H1 (cell line): Measurements from ENCODE around the gene TGM2. TPM values are rescaled to one million over a fixed set of nuclear protein-coding genes. Genes with fewer than 3 reads are reported as not detected.

Experiments
- CTCF ChIA-PET: fragments of 300-600 bp; sonication (Branson Sonifier 250); formaldehyde crosslinking; loops from one replicate; lab custom pipeline; 2021; ENCODE audit not compliant: partially characterized antibody; lab: Charles Lee
- POLR2A ChIA-PET: fragments of 300-600 bp; sonication (Branson Sonifier 250); formaldehyde crosslinking; loops from one replicate; lab custom pipeline; 2021; ENCODE audit warnings: inconsistent platforms; ENCODE audit not compliant: partially characterized antibody; lab: Charles Lee
- DNase-seq, 2 experiments: peaks; one replicate each; pipeline versions ENCODE4 v3.0.0 to v3.0.0-alpha.2; 2010 to 2022; ENCODE audit warnings: low spot score in 2 of 2, low read depth in 1 of 2, mixed read lengths in 1 of 2
- FAIRE-seq: peaks from 2 replicates; lab custom pipeline; 2011; peaks lifted over from hg19 to GRCh38; lab: Jason Lieb, UNC
- H2AFZ ChIP-seq: 2 replicates; pipeline ENCODE4 v1.8.1; 2012; ENCODE audit warnings: low read length, inconsistent platforms
- H2AK5ac ChIP-seq: 2 replicates; pipeline ENCODE4 v1.6.1; 2013; ENCODE audit warnings: low read depth, low read length
- H2BK120ac ChIP-seq: replicated peaks from 2 replicates; pipeline ENCODE3; 2013; ENCODE audit warnings: low read depth, low read length, inconsistent platforms
- H2BK12ac ChIP-seq: 2 replicates; pipeline ENCODE4 v1.6.1; 2013; ENCODE audit warnings: low read depth, low read length
- H2BK15ac ChIP-seq: 2 replicates; pipeline ENCODE4 v1.6.1; 2013; ENCODE audit warnings: low read length
- H2BK20ac ChIP-seq: 2 replicates; pipeline ENCODE4 v1.6.1; 2013; ENCODE audit warnings: low read length
- H2BK5ac ChIP-seq: 2 replicates; pipeline ENCODE4 v1.6.1; 2013; ENCODE audit warnings: low read depth, low read length
- H3K14ac ChIP-seq: 2 replicates; pipeline ENCODE4 v1.6.1; 2013; ENCODE audit warnings: inconsistent platforms; ENCODE audit not compliant: insufficient read length
- H3K18ac ChIP-seq: 2 replicates; pipeline ENCODE4 v1.6.1; 2013; ENCODE audit warnings: low read length; ENCODE audit errors: extremely low read depth
- H3K23ac ChIP-seq: 2 replicates; pipeline ENCODE4 v1.6.1; 2013; ENCODE audit warnings: inconsistent platforms; ENCODE audit not compliant: insufficient read length
- H3K23me2 ChIP-seq: 2 replicates; pipeline ENCODE4 v1.6.1; 2013; ENCODE audit warnings: low read depth, low read length
- H3K27ac ChIP-seq: 2 replicates; pipeline ENCODE4 v1.6.1; 2011; ENCODE audit warnings: low read depth, low read length, inconsistent platforms
- H3K27me3 ChIP-seq, 4 experiments: replicated peaks in 1 of 4; 1 replicate in 1 of 4; 2 replicates in 3 of 4; pipeline versions ENCODE4 v1.6.1 to v1.8.1; 2011 to 2013; ENCODE audit warnings: low read length in 3 of 4, mild to moderate bottlenecking in 3 of 4, inconsistent platforms in 2 of 4, mixed read lengths in 2 of 4, moderate library complexity in 1 of 4; ENCODE audit not compliant: control insufficient read depth in 3 of 4, insufficient read depth in 3 of 4; ENCODE audit errors: extremely low read depth in 1 of 4
- H3K36me3 ChIP-seq, 4 experiments: 2 replicates each; pipeline versions ENCODE4 v1.6.1 to v1.8.1; 2011 to 2013; ENCODE audit warnings: mild to moderate bottlenecking in 4 of 4, low read length in 3 of 4, moderate library complexity in 2 of 4, control low read depth in 1 of 4, inconsistent platforms in 1 of 4; ENCODE audit not compliant: insufficient read depth in 4 of 4, control insufficient read depth in 2 of 4
- H3K4ac ChIP-seq: replicated peaks from 2 replicates; pipeline ENCODE3; 2013; ENCODE audit warnings: low read length, low read depth, mixed read lengths, inconsistent platforms; ENCODE audit not compliant: insufficient read length
- H3K4me1 ChIP-seq, 4 experiments: replicated peaks in 1 of 4; 1 replicate in 1 of 4; 2 replicates in 3 of 4; pipeline versions ENCODE4 v1.6.1 to v1.8.1; 2011 to 2013; ENCODE audit warnings: low read length in 3 of 4, inconsistent platforms in 2 of 4, mixed read lengths in 1 of 4; ENCODE audit not compliant: insufficient read depth in 4 of 4, control insufficient read depth in 3 of 4
- H3K4me2 ChIP-seq, 2 experiments: 2 replicates each; pipeline versions ENCODE4 v1.6.1 to v1.8.1; 2011 to 2013; ENCODE audit warnings: low read depth in 2 of 2, low read length in 2 of 2, control low read depth in 1 of 2, inconsistent platforms in 1 of 2, mild to moderate bottlenecking in 1 of 2; ENCODE audit not compliant: insufficient read depth in 1 of 2
- H3K4me3 ChIP-seq, 4 experiments: fragments of 200-600, 300-600 bp in 1 of 4; sonication (generic), shearing (Covaris generic), sonication (Bioruptor Twin) in 1 of 4; 2 replicates each; pipeline versions ENCODE4 v1.5.1 to v1.8.1; 2011 to 2016; ENCODE audit warnings: low read length in 4 of 4, low read depth in 3 of 4, control low read depth in 2 of 4, inconsistent platforms in 2 of 4, mild to moderate bottlenecking in 2 of 4, mixed read lengths in 1 of 4, moderate library complexity in 1 of 4; ENCODE audit not compliant: insufficient read depth in 2 of 4; ENCODE audit errors: extremely low read depth in 1 of 4
- H3K56ac ChIP-seq: replicated peaks from 2 replicates; pipeline ENCODE3; 2013; ENCODE audit warnings: low read depth, mild to moderate bottlenecking, mixed read lengths, low read length, inconsistent platforms; ENCODE audit not compliant: insufficient read length
- H3K79me1 ChIP-seq: 2 replicates; pipeline ENCODE4 v1.6.1; 2013; ENCODE audit warnings: low read depth, low read length, control low read depth
- H3K79me2 ChIP-seq, 2 experiments: 2 replicates each; pipeline versions ENCODE4 v1.6.1 to v1.8.1; 2012 to 2013; ENCODE audit warnings: low read length in 2 of 2, mild to moderate bottlenecking in 2 of 2, inconsistent platforms in 1 of 2; ENCODE audit not compliant: insufficient read depth in 2 of 2, control insufficient read depth in 1 of 2
- H3K9ac ChIP-seq, 4 experiments: replicated peaks in 1 of 4; 1 replicate in 1 of 4; 2 replicates in 3 of 4; pipeline versions ENCODE4 v1.6.1 to v1.8.1; 2011 to 2013; ENCODE audit warnings: low read depth in 3 of 4, low read length in 3 of 4, control low read depth in 2 of 4, mild to moderate bottlenecking in 2 of 4, moderate library complexity in 2 of 4, inconsistent platforms in 1 of 4; ENCODE audit errors: extremely low read depth in 1 of 4
- H3K9me3 ChIP-seq, 2 experiments: 2 replicates each; pipeline versions ENCODE4 v1.6.1 to v1.8.1; 2012 to 2013; ENCODE audit warnings: mild to moderate bottlenecking in 2 of 2, moderate library complexity in 2 of 2, control low read depth in 1 of 2, inconsistent platforms in 1 of 2, low read depth in 1 of 2, low read length in 1 of 2, mixed read lengths in 1 of 2; ENCODE audit not compliant: insufficient read depth in 2 of 2
- H4K20me1 ChIP-seq, 2 experiments: replicated peaks in 1 of 2; 2 replicates each; pipeline versions ENCODE3 to v1.8.1; 2011 to 2013; ENCODE audit warnings: inconsistent platforms in 2 of 2, low read length in 2 of 2, mild to moderate bottlenecking in 1 of 2; ENCODE audit not compliant: insufficient read depth in 2 of 2, control insufficient read depth in 1 of 2
- H4K5ac ChIP-seq: 2 replicates; pipeline ENCODE4 v1.6.1; 2013; ENCODE audit warnings: low read length, low read depth, mixed read lengths, inconsistent platforms; ENCODE audit not compliant: insufficient read length
- H4K8ac ChIP-seq: 2 replicates; pipeline ENCODE4 v1.8.0; 2013; ENCODE audit warnings: mild to moderate bottlenecking, moderate library complexity, low read length, inconsistent platforms; ENCODE audit not compliant: insufficient read depth; ENCODE audit errors: extremely low read depth
- H4K91ac ChIP-seq: replicated peaks from 2 replicates; pipeline ENCODE3; 2013; ENCODE audit warnings: low read length, mixed read lengths, inconsistent platforms; ENCODE audit not compliant: insufficient read length
- ZNF274 ChIP-seq: IDR thresholded peaks from 2 replicates; pipeline ENCODE4 v1.7.0; 2012; ENCODE audit warnings: low read length, borderline replicate concordance; ENCODE audit errors: extremely low read depth
- whole genome bisulfite sequencing, 2 experiments: shearing (Covaris generic) in 1 of 2; methylation state at CpG; one replicate each; pipeline versions ENCODE4 v1.1.6 to v1.1.7; 2013 to 2015; ENCODE audit warnings: low lambda C conversion rate in 2 of 2, mixed read lengths in 2 of 2, inconsistent platforms in 1 of 2, low coverage in 1 of 2, missing lambda C conversion rate in 1 of 2; ENCODE audit not compliant: insufficient replicate concordance in 2 of 2, insufficient coverage in 1 of 2, insufficient read length in 1 of 2; ENCODE audit errors: extremely low coverage in 1 of 2, missing lambda C conversion rate in 1 of 2; 5-methylcytosine and 5-hydroxymethylcytosine counted together
- polyA plus RNA-seq, 7 experiments: library from polyadenylated mRNA; depleted of rRNA in 3 of 7; stranded (reverse) in 5 of 7; unstranded in 2 of 7; fragments of >200 nt in 5 of 7; fragments of 200-250 nt in 2 of 7; gene quantifications; 1 replicate in 5 of 7; 2 replicates in 1 of 7; 4 replicates in 1 of 7; pipeline versions ENCODE4 v1.2.1 to v1.2.3, GENCODE V29; 2011 to 2013; ENCODE audit warnings: missing spikeins in 2 of 7, mixed read lengths in 2 of 7
- total RNA-seq: library from RNA; stranded (reverse); fragmentation: NEBNext Ultra II Directional; extraction: Animal tissue kit (Norgen Biotek cat#: 25700); gene quantifications from 2 replicates; pipeline ENCODE4 v1.2.1, GENCODE V29; 2021

The TGM2 gene
- total and polyA plus RNA-seq, 2 of the 8 experiments (the other 6 are each of a cell fraction or from before 2014, with no cell fraction given) = 0.86 to 1.0 TPM

DNA sequence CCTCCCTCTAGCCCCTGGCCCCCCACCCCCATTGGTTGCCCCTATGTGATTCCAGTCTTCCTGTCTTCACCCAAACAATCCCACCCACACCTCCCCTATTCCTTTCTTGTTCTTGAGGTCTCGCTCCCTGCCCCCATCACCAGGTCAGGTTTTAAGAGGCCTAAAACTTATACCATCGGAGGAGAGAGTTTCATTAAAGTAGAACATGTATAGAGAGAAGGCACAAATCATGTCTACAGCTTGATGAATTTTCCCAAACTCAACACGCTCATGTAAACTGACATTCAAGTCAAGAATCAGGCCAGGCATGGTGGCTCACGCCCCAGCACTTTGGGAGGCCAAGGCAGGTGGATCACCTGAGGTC lies 44.5 kb downstream of the TGM2 start:
- no peak overlapping the region for H2BK120ac ChIP-seq
- no peak overlapping the region for H2AK5ac ChIP-seq
- ChIA-PET POLR2A (interaction anchor here (0.6 kb wide), 1 partner anchor 31 kb away, joined by 4 read pairs; no protein-coding TSS in a partner anchor), CTCF (interaction anchor here (0.6 to 4.9 kb wide), 4 partner anchors 8 to 102 kb away, joined by 3 to 20 read pairs (median 6); no protein-coding TSS in a partner anchor)
- no peaks in the 10 kb centered on the region for H3K23me2 ChIP-seq
- 93% methylated on average over 4 of the region's 4 CpGs; no CpG with 5 or more reads in 1 of the 2 experiments for WGBS, 2 experiments
- no peak for DNase-seq
- H3K36me3 ChIP-seq = no peaks in the 10 kb centered on the region
- no peak overlapping the region for H3K27ac ChIP-seq
- H2BK15ac ChIP-seq = no peak overlapping the region
- no peak overlapping the region for H3K14ac ChIP-seq
- H3K56ac ChIP-seq = no peak overlapping the region
- H3K18ac ChIP-seq = no peak overlapping the region
- FAIRE-seq = no peak
- no peak overlapping the region for H3K4ac ChIP-seq
- no peaks in the 10 kb centered on the region for H3K79me1 ChIP-seq
- H3K4me1 ChIP-seq = peaks cover 0 to 3% (median 0%) of the 10 kb centered on the region in 4 experiments; a peak in 1 of 7 replicates
- no peaks in the 10 kb centered on the region for H4K20me1 ChIP-seq
- no peak overlapping the region for H3K23ac ChIP-seq
- no peak overlapping the region for H2BK20ac ChIP-seq
- 0 out of 2 replicates have a peak overlapping the region, but pooled peaks have one; percentile 31 for H4K8ac ChIP-seq
- H3K27me3 ChIP-seq = no peaks in the 10 kb centered on the region
- no peak overlapping the region for H3K9ac ChIP-seq
- no peaks in the 10 kb centered on the region for H3K79me2 ChIP-seq
- no peak overlapping the region for H2BK5ac ChIP-seq
- no peaks in the 10 kb centered on the region for H3K9me3 ChIP-seq
- no peak overlapping the region for H4K5ac ChIP-seq
- no peak overlapping the region for H2BK12ac ChIP-seq
- TF ChIP-seq ZNF274 = no peak
- H3K4me3 ChIP-seq = no peak overlapping the region
- H3K4me2 ChIP-seq = no peak overlapping the region
- no peak overlapping the region for H2AFZ ChIP-seq
- no peak overlapping the region for H4K91ac ChIP-seq
